ENCODE data around the gene WDR46. TPM values are rescaled to one million over a fixed set of nuclear protein-coding genes. Genes with fewer than 3 reads are reported as not detected.

WDR46 gene
- total and polyA plus RNA-seq, 10 of the 15 experiments (the other 5 are each of a cell fraction or from before 2014, with no cell fraction given), result 10.1 to 147 (median 86.0) TPM

DNA sequence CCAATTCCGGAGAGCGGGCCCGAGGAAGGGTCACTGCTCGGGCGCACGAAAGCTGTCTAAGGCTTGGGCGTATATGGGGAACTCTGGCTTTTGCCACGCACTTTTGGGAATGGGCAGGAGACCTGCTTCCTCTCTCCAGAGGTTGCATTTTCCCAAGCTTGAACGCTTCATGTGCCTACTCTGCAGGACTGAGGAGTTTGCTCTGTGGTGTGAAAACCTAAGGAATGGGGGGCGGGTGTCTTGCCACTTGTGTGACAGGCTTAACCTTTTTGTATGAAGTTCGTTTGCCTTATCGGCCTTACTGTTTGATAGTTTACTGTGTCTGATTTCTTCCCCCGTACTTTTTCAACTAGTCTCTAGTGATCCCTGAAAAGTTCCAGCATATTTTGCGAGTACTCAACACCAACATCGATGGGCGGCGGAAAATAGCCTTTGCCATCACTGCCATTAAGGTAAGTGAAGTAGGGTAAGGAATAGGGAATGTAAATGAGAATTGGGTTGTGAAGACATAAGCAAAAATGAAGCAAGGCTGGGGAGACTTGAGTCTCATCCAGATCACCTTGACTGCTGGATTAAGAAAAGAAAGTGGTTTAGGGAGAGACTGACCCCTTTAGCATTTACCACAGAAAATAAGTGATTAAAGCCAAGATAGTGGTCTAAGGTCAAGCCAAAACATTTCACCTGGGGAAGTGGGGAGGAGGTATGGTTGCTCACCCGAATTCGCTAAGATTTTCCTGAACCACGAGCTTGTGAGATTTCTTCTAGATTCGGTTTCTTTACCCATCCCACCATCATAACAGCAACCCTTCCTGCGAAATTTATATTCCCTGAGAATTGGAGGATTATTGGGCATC lies 16.5 kb downstream of the WDR46 start:
- H3K4me1 ChIP-seq (ENCODE audit: control insufficient read depth, insufficient read depth, low read length), result peaks cover 18% of the 10 kb centered on the region
- BruUV-seq (replicated peaks), result TSS peak; percentile 81
- H3K4me2 ChIP-seq (ENCODE audit: control insufficient read depth, insufficient read depth), result peak overlapping the region; percentile 83
- ChIA-PET CTCF (interaction anchor here (0.9 to 3.6 kb wide), 9 partner anchors 23 to 196 kb away, joined by 3 to 23 read pairs (median 5); partner anchors contain the start of genes HLA-DPB1 and RING1), POLR2A (interaction anchor here (0.6 to 5.4 kb wide), 21 partner anchors 8 to 319 kb away, joined by 3 to 60 read pairs (median 6); partner anchors contain the start of genes HLA-DMA, HLA-DPB1, PFDN6 and RGL2), SMC1A (ENCODE audit: uncharacterized antibody, unreplicated experiment) (interaction anchor here (0.6 to 2.0 kb wide), 7 partner anchors 17 to 158 kb away, joined by 3 to 8 read pairs (median 6); partner anchors contain the start of genes PFDN6, RING1 and WDR46), RAD21 (ENCODE audit: unreplicated experiment) (interaction anchor here (0.9 to 2.1 kb wide), 8 partner anchors 16 to 298 kb away, joined by 3 to 11 read pairs (median 5); partner anchors contain the start of genes PFDN6, RGL2, RING1 and WDR46)
- in situ Hi-C loops (cut with MboI) (no loop called here), intact Hi-C loops (cut with micrococcal nuclease; ENCODE audit: unreplicated experiment) (no loop called here)
- H2AFZ ChIP-seq (ENCODE audit: control insufficient read depth, low read depth, low read length), result peak overlapping the region; percentile 49; the same call in 1 of the 2 replicates
- peak overlapping the region; percentile 88 for H3K9ac ChIP-seq (ENCODE audit: control insufficient read depth, insufficient read depth, low read length)
- no peaks in the 10 kb centered on the region for H3K9me3 ChIP-seq (replicated peaks; ENCODE audit: control insufficient read depth, insufficient read depth, low read length)
- FAIRE-seq (no peak), DNase-seq (ENCODE audit: low read depth, low spot score) (no peak), ATAC-seq (peak; percentile 16)
- peaks cover 13 to 24% of the 10 kb centered on the region in 2 experiments for H3K36me3 ChIP-seq (ENCODE audit: control insufficient read depth in 2 of 2, insufficient read depth in 2 of 2, low read length in 1 of 2)
- under 1% methylated on average over 22 of the region's 22 CpGs for WGBS (ENCODE audit: insufficient coverage, insufficient replicate concordance, low lambda C conversion rate, missing lambda C conversion rate)
- H3K79me2 ChIP-seq (ENCODE audit: control insufficient read depth, insufficient read depth, low read length), result peaks cover 67% of the 10 kb centered on the region
- H3K27ac ChIP-seq (ENCODE audit: control insufficient read depth, insufficient read depth), result peak overlapping the region; percentile 97
- no peaks in the 10 kb centered on the region for H3K27me3 ChIP-seq (replicated peaks in 1 of 2; ENCODE audit: control insufficient read depth in 2 of 2, insufficient read depth in 2 of 2, low read length in 1 of 2)
- peaks cover 6% of the 10 kb centered on the region for H4K20me1 ChIP-seq (ENCODE audit: control insufficient read depth, insufficient read depth)
- H3K4me3 ChIP-seq, result peak overlapping the region; percentile 87
- TF ChIP-seq CREM (IDR thresholded peaks at IDR 0.05; ENCODE audit: low read depth) (no peak), NFIC (IDR thresholded peaks at IDR 0.05; ENCODE audit: low read depth, low read length) (no peak), ZSCAN29 (IDR thresholded peaks at IDR 0.05) (peak; percentile 68; the same call in 1 of the 2 replicates), NFYA (IDR thresholded peaks at IDR 0.05; ENCODE audit: borderline replicate concordance, low read depth, low read length) (no peak), BRCA1 (IDR thresholded peaks at IDR 0.05; ENCODE audit: low read depth, low read length) (no peak), SIX5 (IDR thresholded peaks at IDR 0.05; ENCODE audit: low read depth, low read length, severe bottlenecking) (no peak), NR2F1 (conservative IDR thresholded peaks at IDR 0.05) (no peak), ZBED1 (IDR thresholded peaks at IDR 0.05; ENCODE audit: borderline replicate concordance) (0 out of 2 replicates have a peak, but pooled peaks have one; percentile 50), STAT3 (IDR thresholded peaks at IDR 0.05; ENCODE audit: low read depth, low read length) (no peak), FOXK2 (IDR thresholded peaks at IDR 0.05) (no peak), POLR2AphosphoS5 (IDR thresholded peaks at IDR 0.05; ENCODE audit: low read length) (peak; percentile 30; the same call in 1 of the 2 replicates), YBX1 (IDR thresholded peaks at IDR 0.05) (no peak), POLR2A (IDR thresholded peaks at IDR 0.05; ENCODE audit: low read depth, low read length) (peak; percentile 11; the same call in 1 of the 2 replicates), ETV6 (conservative IDR thresholded peaks at IDR 0.05 in 1 of 2, IDR thresholded peaks at IDR 0.05 in 1 of 2; ENCODE audit: borderline replicate concordance in 1 of 2, low read depth in 1 of 2) (no peak), BMI1 (IDR thresholded peaks at IDR 0.05; ENCODE audit: borderline replicate concordance) (no peak), IKZF2 (IDR thresholded peaks at IDR 0.05) (no peak; a peak in 1 of 4 replicates), RB1 (IDR thresholded peaks at IDR 0.05; ENCODE audit: borderline replicate concordance) (no peak), CHD1 (IDR thresholded peaks at IDR 0.05; ENCODE audit: low read depth, low read length) (peak; percentile 36; the same call in 1 of the 2 replicates), LARP7 (IDR thresholded peaks at IDR 0.05) (peak; percentile 51; the same call in 1 of the 2 replicates), NRF1 (conservative IDR thresholded peaks at IDR 0.05; ENCODE audit: low read depth, low read length) (no peak), ZZZ3 (IDR thresholded peaks at IDR 0.05; ENCODE audit: control insufficient read depth, insufficient read length, low read depth) (peak; percentile 1)
- TF ChIP-seq, protein P1, sequence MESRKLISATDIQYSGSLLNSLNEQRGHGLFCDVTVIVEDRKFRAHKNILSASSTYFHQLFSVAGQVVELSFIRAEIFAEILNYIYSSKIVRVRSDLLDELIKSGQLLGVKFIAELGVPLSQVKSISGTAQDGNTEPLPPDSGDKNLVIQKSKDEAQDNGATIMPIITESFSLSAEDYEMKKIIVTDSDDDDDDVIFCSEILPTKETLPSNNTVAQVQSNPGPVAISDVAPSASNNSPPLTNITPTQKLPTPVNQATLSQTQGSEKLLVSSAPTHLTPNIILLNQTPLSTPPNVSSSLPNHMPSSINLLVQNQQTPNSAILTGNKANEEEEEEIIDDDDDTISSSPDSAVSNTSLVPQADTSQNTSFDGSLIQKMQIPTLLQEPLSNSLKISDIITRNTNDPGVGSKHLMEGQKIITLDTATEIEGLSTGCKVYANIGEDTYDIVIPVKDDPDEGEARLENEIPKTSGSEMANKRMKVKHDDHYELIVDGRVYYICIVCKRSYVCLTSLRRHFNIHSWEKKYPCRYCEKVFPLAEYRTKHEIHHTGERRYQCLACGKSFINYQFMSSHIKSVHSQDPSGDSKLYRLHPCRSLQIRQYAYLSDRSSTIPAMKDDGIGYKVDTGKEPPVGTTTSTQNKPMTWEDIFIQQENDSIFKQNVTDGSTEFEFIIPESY (IDR thresholded peaks at IDR 0.05), result no peak

Measured in GM12878 (cell line).